ENCODE measurements around the gene RAB31. TPM values are rescaled to one million over a fixed set of nuclear protein-coding genes. Genes with fewer than 3 reads are reported as not detected.
"Not testable (repeated sequence)": the region's sequence is repeated elsewhere in the genome, so short reads cannot be mapped to it uniquely, and the experiment has no call there.

Gene RAB31
- total RNA-seq, 2 donors from 2014 or later: 107 to 141 TPM

DNA sequence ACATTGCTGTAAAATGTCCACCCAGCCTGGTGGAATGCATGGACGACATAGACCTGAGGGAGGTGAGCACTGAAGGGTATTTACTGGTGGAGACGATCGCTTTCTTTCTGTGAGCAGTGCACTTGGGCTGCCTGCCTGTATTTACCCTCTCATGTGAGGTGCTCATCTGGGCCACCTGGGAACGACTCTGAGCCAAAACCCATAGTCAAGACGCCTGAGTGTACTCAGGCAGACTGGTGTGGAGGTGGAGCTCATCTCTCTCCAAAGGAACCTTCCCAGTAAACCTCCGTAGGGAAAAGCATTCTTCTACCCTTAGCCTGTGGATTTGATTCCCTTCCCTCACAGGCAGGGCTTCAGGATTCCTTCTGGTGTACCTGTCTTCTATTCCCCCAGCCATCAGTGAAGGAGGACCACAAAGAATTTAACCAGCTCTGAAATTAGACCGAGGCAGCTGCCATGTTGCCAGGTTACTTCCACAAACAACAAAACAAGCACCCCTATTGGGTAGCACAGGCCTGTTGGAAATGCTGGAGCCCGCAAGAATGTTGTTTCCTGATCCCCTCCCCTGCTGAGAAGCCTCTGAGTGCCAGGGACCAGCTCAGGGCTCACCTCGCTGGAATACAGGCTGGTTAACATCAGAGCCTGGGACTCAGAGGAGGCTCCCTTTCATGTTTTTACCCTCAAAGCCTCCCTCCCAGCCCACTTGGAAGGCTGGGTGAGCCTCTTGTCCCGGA is 130.2 kb downstream of the RAB31 start:
- DNase-seq (ENCODE audit: low spot score): no peak
- intact Hi-C loops (cut with DNase I): no loop called here

DNA sequence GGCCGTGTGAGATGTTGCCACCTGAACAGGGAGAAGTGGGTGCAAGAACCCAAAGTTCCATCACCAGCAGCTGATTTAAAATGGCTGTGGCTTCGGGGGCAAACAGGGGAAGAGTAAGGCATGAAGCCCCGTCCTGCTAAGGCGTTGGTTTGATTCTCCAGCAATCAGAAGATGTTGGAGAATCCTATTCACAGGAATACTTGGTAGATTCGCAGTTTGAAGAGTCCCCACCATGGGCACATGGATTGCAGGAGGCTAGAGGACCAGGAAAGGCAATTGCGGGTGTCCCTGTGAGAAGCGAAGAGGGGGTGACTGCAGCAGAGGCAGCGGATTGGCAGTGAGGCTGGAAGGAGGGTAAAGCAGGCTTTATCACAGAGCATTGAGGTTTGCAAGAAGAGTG is 131.1 kb downstream of the RAB31 start:
- intact Hi-C loops (cut with DNase I): no loop called here
- no peak for DNase-seq (ENCODE audit: low spot score)

DNA sequence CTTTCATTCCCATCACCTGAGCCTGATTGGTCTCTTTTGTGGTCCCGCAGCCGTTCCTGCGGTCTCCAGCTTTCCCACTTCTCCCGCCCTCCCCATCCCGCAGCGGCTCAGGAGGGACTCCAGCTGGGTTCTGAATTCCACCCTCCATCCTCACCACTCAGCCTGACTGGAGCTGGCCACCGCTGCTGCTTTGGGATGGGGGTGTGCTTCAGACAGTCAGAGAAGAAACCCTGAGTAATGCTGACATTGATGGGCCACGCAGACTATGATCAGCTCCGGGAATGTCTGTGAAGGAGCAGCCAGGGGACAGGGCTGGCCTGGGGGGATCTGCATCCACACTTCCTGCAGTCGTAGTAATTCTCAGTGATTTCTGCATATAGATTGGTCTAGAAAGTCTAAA is 131.8 kb downstream of the RAB31 start:
- no peak for DNase-seq (ENCODE audit: low spot score)

DNA sequence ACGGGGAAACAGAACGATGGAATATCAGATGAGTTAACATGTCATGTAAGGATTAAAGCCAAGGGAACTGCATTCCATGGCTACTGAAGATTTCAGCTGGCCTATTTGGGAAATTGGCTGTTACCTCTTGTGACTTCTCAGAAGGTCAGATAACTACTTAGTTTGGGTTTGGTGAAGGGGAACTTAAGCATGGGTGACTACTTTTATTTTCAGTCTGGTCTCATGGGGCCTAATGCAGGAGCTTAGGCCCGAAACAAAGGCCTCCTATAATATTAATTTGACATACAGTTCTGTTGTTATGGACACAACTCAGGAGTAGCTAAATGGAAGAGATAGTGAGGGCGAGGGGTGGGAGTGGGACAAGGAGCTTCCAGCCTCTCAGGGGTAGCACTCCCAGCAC is 133.7 kb downstream of the RAB31 start:
- DNase-seq (ENCODE audit: low spot score): no peak
- intact Hi-C loops (cut with DNase I): no loop called here

More for the DNA sequence above, 131.8 kb downstream of the RAB31 start:
- intact Hi-C loops (cut with DNase I): no loop called here

DNA sequence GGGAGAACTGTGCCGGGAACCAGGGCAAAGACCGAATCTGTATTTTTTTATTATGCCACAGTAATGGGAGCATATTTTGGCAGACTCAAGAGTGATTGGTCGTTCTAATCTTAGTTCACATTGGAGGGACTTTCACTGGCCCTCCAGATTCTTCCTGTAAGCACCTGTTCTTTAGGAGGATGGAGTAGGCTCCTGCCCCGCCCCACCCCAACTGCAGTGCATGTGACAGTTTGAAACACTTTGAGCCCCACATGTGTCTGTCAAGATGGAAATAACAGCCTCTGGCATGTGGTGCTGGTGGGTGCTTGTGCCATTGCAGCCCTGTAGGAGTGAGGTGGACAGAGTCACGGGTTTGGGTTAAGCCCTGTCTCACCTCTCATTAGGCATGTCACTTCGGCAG is 134.3 kb downstream of the RAB31 start:
- intact Hi-C loops (cut with DNase I): no loop called here
- DNase-seq (ENCODE audit: low spot score): no peak

DNA sequence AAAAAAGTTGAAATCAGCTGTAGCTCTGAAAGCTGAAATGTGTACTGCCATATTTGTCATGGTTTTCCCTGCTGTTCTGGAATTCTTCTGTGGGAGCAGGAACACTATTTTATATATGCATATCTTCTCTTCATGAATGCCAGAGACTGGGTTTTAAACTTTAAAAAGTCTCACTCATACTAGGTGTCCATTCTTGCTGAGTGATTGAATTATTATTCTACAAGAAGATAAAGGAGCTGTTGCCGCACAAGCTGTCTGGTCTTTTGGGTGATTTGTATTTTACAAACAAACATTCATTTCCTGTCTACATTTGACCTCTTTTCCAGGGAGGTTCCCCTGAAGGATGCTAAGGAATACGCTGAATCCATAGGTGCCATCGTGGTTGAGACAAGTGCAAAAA is 137.2 kb downstream of the RAB31 start:
- no peak for DNase-seq (ENCODE audit: low spot score)
- intact Hi-C loops (cut with DNase I): no loop called here

DNA sequence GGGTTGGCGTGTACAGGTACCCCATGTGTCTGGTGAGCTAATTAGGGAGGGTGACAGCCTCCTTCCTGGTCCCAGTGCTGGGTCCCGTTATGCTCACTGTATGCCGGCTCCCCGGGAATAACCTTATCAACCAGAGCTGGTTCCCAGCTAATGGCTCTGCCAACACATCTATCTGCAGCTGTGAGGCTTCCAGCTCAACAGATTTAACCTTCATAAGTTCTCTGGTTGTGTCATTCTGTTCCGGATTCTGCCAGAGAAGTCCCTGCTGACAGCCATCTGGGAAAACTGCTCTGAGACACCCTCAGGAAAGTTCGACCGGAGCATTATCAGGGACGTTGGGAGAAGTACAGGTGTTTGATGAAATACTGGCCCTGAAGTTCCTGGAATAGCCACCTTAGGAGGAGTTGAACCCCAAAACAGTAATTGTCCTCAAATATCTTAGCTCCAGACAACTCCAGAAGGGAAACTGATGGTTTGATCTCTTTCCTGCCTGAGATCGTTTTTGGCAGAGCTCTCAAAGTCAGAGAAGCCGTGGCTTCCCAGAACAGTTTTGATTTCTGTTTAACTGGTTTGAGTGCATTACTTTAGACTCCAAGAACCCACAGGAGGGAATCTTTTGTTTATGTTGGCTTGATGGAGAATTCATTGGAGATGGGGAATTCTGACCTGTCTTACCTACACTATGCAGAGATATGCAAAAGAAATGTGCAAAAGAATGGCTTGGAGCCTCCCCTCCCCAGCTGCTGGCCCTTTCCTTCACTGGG is 138.2 kb downstream of the RAB31 start:
- intact Hi-C loops (cut with DNase I): no loop called here
- no peak for DNase-seq (ENCODE audit: low spot score)

DNA sequence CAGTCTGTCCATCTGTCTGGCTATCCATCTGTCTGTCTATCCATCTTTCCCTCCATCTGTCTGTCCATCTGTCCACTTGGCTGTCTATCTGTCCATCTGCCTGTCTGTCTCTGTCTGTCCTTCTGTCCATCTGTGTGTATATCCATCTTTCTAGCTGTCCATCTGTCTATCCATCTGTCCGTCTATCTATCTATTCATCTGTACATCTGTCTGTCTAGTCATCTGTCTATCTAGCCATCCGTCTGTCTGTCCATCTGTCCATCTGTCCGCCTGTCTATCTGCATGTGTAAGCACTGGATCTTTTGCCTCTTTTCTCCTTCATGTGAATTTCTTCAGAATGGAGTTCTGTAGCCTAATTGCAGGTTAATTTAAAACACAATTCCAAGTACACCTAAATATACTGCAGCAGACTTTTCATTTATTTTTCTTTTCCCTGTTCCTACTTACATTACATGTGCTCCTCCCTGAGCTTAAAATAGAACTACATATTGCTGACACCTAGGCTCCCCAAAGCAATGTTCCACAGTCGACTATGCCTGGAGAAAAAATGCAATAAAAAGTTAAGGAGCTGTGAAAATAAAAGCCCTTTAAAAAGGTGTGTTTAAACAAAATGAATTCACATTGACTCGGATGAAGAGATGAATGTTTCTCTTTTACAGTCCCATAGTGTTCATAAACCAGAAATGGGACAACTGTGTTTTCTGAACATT is 140.2 kb downstream of the RAB31 start:
- intact Hi-C loops (cut with DNase I): no loop called here
- no peak for DNase-seq (ENCODE audit: low spot score)

DNA sequence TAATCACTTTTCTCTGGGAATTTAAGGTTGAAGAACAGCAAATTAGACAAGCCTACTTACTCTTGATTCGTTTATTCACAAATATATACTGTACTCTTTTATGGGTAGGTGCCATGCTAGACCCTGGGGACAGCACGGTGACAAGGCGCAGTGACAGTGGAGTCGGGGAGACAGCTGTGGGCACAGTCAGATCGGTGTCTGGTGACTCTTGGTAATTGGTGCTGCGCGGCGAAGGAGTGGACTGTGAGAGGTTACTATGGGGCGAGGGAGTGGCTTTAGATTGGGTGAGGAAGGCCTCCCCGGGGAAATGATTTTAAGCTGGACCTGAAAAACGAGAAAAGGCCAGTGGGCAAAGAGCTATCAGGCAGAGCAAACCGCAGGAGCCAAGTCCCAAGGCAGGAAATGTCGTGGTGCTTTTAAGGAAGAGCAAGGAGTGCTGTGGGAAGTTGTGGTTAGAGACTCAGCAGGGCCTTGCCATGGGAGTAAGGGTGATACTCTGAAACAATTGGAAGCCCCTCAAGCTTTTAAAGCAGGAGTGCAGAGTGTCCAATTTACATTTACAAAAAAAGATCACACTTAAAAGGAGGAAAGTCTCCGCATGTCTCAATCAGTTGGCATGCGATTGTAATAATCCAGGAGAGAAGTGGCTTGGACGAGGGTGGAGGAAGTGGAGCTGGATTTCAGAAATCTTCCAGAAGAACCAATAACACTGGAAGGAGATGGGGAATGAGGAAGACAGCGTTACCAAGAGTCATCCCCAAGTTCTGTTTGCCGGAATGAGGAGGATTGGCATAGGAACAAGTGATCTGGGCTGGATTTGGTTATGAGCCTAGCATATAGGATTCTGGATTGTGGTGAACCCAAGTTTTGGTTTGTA is 141.5 kb downstream of the RAB31 start:
- DNase-seq (ENCODE audit: low spot score): no peak
- intact Hi-C loops (cut with DNase I): no loop called here

DNA sequence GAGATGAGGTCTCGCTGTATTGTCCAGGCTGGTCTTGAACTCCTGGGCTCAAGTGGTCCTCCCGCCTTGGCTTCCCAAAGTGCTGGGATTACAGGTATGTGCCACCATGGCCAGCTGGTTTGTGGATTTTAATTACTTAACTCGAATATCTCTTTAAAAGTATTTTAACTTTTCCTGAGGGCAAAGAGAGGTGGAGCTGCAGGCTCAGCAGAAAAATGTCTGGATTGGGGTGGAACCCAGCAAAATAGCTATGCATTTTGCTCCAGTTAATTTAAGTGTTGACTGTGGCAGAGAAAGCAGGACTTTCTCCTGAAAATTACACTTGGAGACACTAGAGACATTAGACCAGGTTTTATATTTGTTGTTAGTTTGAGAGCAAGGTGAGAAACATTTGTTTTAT is 142.2 kb downstream of the RAB31 start:
- intact Hi-C loops (cut with DNase I): no loop called here

DNA sequence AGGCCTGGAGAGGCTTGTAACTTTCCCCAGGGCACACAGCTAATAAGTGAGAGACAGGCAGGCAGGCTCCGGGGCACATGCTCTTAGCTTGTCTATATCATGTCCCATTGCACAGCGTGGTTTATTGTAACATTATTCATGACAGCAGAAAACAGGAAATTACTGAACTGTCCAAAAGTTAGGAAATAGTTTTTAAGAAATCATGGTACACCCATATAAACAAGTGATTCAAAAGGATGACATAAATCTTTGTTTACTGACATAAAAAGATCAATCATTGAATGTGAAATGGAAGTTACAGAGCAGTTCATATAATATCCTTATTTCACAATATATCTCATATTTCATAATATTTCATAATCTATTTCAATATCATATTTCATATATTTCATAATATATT is 143.4 kb downstream of the RAB31 start:
- no peak for DNase-seq (ENCODE audit: low spot score)
- intact Hi-C loops (cut with DNase I): no loop called here

More for the DNA sequence above, 142.2 kb downstream of the RAB31 start:
- no peak for DNase-seq (ENCODE audit: low spot score)

DNA sequence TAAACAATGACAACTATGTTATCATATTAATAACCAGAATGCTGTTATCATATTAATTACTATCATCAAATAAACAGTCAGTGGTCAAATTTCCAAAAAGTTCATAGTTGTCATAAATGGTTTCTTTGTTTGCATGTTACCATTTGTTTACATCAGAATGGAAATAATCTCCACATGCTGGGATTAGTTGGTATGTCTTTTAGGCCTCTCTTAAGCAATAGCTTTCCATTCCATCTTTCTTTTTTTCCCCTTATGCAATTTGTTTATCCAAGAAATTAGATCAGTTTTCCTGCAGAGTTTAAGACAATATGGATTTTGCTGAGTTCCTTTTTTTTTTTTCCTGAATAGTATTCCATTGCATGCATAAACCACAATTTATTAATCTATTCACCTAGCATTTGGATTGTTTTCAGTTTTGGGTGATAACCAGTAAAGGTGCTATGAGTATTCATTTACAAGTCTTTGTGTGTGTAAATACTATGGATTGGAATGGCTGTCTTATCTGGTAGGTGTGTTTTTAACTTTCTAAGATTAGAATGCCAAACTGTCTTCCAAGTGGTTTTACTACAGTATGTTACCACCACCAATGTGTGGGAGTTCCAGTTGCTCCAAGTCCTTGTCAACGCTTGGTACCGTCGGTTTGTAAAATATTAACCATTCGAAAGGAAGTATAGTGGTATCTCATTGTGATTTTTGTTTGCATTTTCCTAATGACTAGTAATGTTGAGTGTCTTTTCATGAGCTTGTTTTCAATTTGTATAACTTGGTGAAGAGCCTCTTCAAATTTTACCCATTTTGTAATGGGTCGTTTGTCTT is 144.4 kb downstream of the RAB31 start:
- DNase-seq (ENCODE audit: low spot score): no peak
- intact Hi-C loops (cut with DNase I): no loop called here

DNA sequence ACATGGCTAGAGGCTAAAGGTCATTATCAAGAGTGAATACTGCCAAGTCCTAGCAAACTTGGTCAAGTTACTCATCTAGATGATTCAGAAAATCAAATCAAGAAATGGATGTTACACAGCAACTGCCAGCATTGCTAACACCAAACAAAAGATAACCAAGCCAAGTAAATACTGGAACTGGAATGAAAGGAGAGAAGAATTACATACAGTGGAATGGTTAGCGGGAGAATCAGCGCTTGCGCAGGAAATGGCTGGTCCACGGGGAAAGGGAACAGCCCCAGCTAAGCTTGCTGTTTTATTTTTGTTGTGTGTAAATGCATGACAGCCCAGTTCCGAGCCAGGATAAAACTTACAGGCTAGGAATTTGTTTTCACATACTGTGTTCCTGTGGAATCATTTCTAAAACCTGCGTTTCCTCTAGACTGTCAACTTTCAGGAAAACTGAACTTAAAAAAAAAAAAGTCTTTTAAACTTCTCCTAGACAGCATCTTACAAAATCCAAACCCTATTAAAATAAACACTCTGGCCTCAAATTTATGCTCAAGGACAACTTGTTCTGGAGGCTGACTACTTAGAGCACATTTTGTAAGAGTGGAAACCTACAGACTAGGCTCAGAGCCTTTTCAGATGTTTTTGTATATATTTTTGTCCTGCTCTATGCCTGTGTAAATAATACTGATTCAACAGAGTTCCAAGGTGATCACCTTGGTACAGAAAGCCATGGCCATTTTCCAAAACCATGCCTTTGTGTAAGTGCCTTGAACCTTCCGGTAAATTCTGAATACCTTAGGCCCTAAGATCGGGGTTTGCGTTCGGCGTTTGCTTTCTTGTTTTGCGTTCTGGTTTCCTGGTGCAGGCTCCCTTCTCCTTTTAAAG is 146.9 kb downstream of the RAB31 start:
- intact Hi-C loops (cut with DNase I): no loop called here

DNA sequence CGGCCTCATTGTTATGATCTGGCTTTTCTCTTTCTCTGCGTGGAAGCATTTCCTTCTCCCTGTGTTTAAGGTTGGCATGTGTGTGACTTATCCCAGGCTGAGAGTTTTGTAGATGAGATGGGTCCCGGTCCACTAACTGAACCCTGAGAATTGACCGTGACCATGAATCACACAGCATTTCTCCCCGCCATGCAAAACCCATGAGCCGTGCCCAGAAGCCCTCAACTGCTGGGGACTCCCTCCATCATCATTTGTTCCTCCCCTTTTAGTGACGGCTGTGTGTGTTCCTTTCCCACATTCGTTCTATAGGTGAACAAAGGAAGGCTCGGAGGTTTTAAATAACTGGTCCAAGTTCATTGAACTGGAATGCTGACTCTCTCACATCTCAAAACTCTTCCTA is 147.6 kb downstream of the RAB31 start:
- intact Hi-C loops (cut with DNase I): no loop called here
- DNase-seq (ENCODE audit: low spot score): no peak

More for the DNA sequence above, 146.9 kb downstream of the RAB31 start:
- no peak for DNase-seq (ENCODE audit: low spot score)

DNA sequence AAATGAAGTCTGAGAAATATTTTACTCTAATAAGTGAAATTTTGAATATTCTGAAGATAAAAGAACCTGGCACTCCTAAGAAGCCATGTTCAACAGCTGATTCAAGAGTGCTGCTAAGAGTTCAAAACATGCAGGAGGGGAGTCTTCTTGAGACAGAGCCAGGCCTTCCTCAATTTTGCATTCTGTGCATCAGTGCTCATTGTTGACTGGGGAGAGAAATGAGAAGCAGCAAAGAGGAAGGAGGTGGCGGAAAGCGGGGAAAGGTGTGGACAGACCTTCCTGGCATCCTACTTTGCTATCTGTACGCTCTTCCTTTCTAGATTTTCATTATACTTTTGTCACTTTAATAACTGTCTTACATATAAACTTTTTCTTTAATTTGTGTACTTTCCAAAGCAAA is 148.0 kb downstream of the RAB31 start:
- no peak for DNase-seq (ENCODE audit: low spot score)
- intact Hi-C loops (cut with DNase I): no loop called here

DNA sequence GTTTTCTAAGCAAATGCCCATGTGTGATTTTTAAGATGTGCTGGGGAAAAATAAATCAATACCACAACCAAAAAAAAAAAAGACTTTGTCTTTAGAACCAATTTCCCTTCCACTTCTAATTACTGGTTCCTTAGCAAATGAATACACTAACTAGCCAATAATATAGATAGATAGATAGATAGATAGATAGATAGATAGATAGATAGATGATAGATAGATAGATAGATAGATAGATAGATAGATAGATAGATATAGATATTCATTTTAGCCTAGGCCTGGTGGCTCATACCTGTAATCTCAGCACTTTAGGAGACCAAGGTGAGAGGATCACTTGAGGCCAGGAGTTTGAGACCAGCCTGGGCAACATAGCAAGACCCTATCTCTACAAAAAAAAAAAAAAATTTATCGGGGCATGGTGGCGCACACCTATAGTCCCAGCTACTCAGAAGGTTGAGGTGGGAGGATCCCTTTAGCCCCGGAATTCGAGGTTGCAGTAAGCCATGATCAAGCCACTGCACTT is 149.4 kb downstream of the RAB31 start:
- DNase-seq (ENCODE audit: low spot score); intact Hi-C loops (cut with DNase I): not testable (repeated sequence)

DNA sequence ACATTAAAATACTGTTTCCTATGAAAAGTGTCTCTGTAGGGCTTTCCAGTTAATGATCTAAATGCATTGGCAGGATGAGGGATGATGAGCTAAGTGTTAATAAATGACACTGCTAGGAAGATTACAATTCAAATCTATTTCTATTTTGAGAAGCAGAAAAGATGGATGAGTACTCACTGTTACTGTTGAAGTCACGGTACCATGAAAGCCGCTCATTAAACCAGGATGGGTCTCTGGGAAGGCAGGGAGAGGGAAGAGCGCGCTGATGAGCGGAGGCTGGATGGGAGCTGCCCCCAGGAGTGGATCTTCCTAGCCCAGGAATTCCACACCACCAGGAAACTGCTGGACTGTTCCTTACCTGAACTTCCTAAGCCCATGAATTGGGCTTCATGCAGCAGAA is 150.5 kb downstream of the RAB31 start:
- intact Hi-C loops (cut with DNase I): no loop called here
- DNase-seq (ENCODE audit: low spot score): no peak

All from posterior vena cava (tissue), 2 donors.